ENCODE data around the gene SMAD6.

GRCh38 chr15:66809664-66810063 lies 107.6 kb downstream of the SMAD6 start:
- TF ChIP-seq CTCF (conservative IDR thresholded peaks at IDR 0.05; ENCODE audit: low read length) (no peak), EZH2phosphoT487 (IDR thresholded peaks at IDR 0.05; ENCODE audit: borderline replicate concordance) (no peak)
